Gastroesophageal sphincter (tissue), 3 donors: ENCODE measurements around the gene ABCC1.

ENCODE experiments used
- CTCF ChIP-seq, 4 experiments: fragments of 200-600 bp in 2 of 4; fragments of 450-650 bp in 2 of 4; sonication (generic) in 1 of 4; IDR thresholded peaks; one replicate each; pipeline ENCODE4 v1.5.1; 2017 to 2019; ENCODE audit warnings: antibody characterized with exemption in 4 of 4, mild to moderate bottlenecking in 2 of 4, moderate library complexity in 2 of 4
- EP300 ChIP-seq: sonication (generic); formaldehyde crosslinking; IDR thresholded peaks from one replicate; pipeline ENCODE4 v1.6.1; 2017; ENCODE audit warnings: antibody characterized with exemption, mild to moderate bottlenecking
- POLR2A ChIP-seq, 2 donors: fragments of 450-650 bp; IDR thresholded peaks; one replicate each; pipeline ENCODE4 v1.6.1; 2017; ENCODE audit warnings: antibody characterized with exemption in 2 of 2, mild to moderate bottlenecking in 2 of 2, moderate library complexity in 1 of 2

- TF ChIP-seq CTCF (IDR thresholded peaks at IDR 0.05) (no peak), POLR2A (IDR thresholded peaks at IDR 0.05) (no peak), EP300 (no peak)
Observed at GRCh38 chr16:16008666-16009065, 59.2 kb downstream of the ABCC1 start.
